ENCODE results near the gene NOP9.

The NOP9 gene

GRCh38 chr14:24289649-24290280, 9.9 kb upstream of the NOP9 start:
- peaks cover 13% of the 10 kb centered on the region for H3K4me1 Mint-ChIP-seq
- H3K27ac Mint-ChIP-seq = no peak overlapping the region
- H3K36me3 Mint-ChIP-seq = peaks cover 16% of the 10 kb centered on the region
- no peaks in the 10 kb centered on the region for H3K27me3 Mint-ChIP-seq
- no peak overlapping the region for H3K4me3 Mint-ChIP-seq
- H3K9me3 Mint-ChIP-seq = no peaks in the 10 kb centered on the region

GRCh38 chr14:24290746-24291145, 8.9 kb upstream of the NOP9 start:
- Mint-ChIP-seq H3K27ac (peak overlapping the region; percentile 38), H3K9me3 (no peaks in the 10 kb centered on the region), H3K4me1 (peaks cover 13% of the 10 kb centered on the region), H3K36me3 (peaks cover 16% of the 10 kb centered on the region), H3K27me3 (no peaks in the 10 kb centered on the region), H3K4me3 (no peak overlapping the region)

- Mint-ChIP-seq H3K36me3 (peaks cover 20% of the 10 kb centered on the region), H3K27ac (no peak overlapping the region), H3K9me3 (no peaks in the 10 kb centered on the region), H3K27me3 (no peaks in the 10 kb centered on the region), H3K4me3 (no peak overlapping the region), H3K4me1 (peaks cover 21% of the 10 kb centered on the region)
These were observed 8.1 kb upstream of the NOP9 start for GRCh38 chr14:24291446-24292117.

- H3K27me3 Mint-ChIP-seq = no peaks in the 10 kb centered on the region
- no peak overlapping the region for H3K27ac Mint-ChIP-seq
- H3K9me3 Mint-ChIP-seq = no peaks in the 10 kb centered on the region
- no peak overlapping the region for H3K4me3 Mint-ChIP-seq
- H3K4me1 Mint-ChIP-seq = peaks cover 28% of the 10 kb centered on the region
- H3K36me3 Mint-ChIP-seq = peaks cover 22% of the 10 kb centered on the region
These were observed 7.4 kb upstream of the NOP9 start for GRCh38 chr14:24292118-24292807.

- no peaks in the 10 kb centered on the region for H3K9me3 Mint-ChIP-seq
- peaks cover 22% of the 10 kb centered on the region for H3K36me3 Mint-ChIP-seq
- peaks cover 35% of the 10 kb centered on the region for H3K4me1 Mint-ChIP-seq
- no peak overlapping the region for H3K27ac Mint-ChIP-seq
- H3K27me3 Mint-ChIP-seq = no peaks in the 10 kb centered on the region
- no peak overlapping the region for H3K4me3 Mint-ChIP-seq
These were observed 6.1 kb upstream of the NOP9 start for GRCh38 chr14:24293525-24293924.

- Mint-ChIP-seq H3K27me3 (no peaks in the 10 kb centered on the region), H3K4me1 (peaks cover 45% of the 10 kb centered on the region), H3K27ac (peak overlapping the region; percentile 98), H3K36me3 (peaks cover 12% of the 10 kb centered on the region), H3K9me3 (no peaks in the 10 kb centered on the region), H3K4me3 (peak overlapping the region; percentile 69)
These were observed 3.1 kb upstream of the NOP9 start for GRCh38 chr14:24296341-24297157.

GRCh38 chr14:24297190-24297964, 2.3 kb upstream of the NOP9 start:
- Mint-ChIP-seq H3K36me3 (peaks cover 11% of the 10 kb centered on the region), H3K9me3 (no peaks in the 10 kb centered on the region), H3K4me3 (peak overlapping the region; percentile 67), H3K27ac (peak overlapping the region; percentile 73), H3K27me3 (no peaks in the 10 kb centered on the region), H3K4me1 (peaks cover 46% of the 10 kb centered on the region)

- H3K4me3 Mint-ChIP-seq = peak overlapping the region; percentile 97
- H3K36me3 Mint-ChIP-seq = peaks cover 13% of the 10 kb centered on the region
- H3K4me1 Mint-ChIP-seq = peaks cover 46% of the 10 kb centered on the region
- no peaks in the 10 kb centered on the region for H3K9me3 Mint-ChIP-seq
- peak overlapping the region; percentile 80 for H3K27ac Mint-ChIP-seq
- no peaks in the 10 kb centered on the region for H3K27me3 Mint-ChIP-seq
These were observed 777 bp upstream of the NOP9 start for GRCh38 chr14:24298892-24299254.

GRCh38 chr14:24300326-24300980, 803 bp downstream of the NOP9 start:
- H3K36me3 Mint-ChIP-seq = peaks cover 23% of the 10 kb centered on the region
- no peaks in the 10 kb centered on the region for H3K27me3 Mint-ChIP-seq
- H3K27ac Mint-ChIP-seq = peak overlapping the region; percentile 62
- no peaks in the 10 kb centered on the region for H3K9me3 Mint-ChIP-seq
- peak overlapping the region; percentile 97 for H3K4me3 Mint-ChIP-seq
- H3K4me1 Mint-ChIP-seq = peaks cover 46% of the 10 kb centered on the region

- Mint-ChIP-seq H3K4me1 (peaks cover 36% of the 10 kb centered on the region), H3K27ac (no peak overlapping the region)
These were observed 4.4 kb downstream of the NOP9 start for GRCh38 chr14:24304019-24304387.

GRCh38 chr14:24307156-24307574, 7.5 kb downstream of the NOP9 start:
- Mint-ChIP-seq H3K4me3 (no peak overlapping the region), H3K27ac (no peak overlapping the region)

More at GRCh38 chr14:24304019-24304387, 4.4 kb downstream of the NOP9 start:
- Mint-ChIP-seq H3K4me3 (no peak overlapping the region), H3K9me3 (no peaks in the 10 kb centered on the region), H3K36me3 (peaks cover 25% of the 10 kb centered on the region), H3K27me3 (no peaks in the 10 kb centered on the region)

GRCh38 chr14:24307575-24308341, 8.1 kb downstream of the NOP9 start, which contains the start of gene CIDEB:
TSS of gene CIDEB (minus strand) at chr14:24307977. CDS start at chr14:24307858, 119 bp downstream.
- Mint-ChIP-seq H3K27ac (peak within 1 kb of the TSS; percentile 31), H3K9me3 (no peaks in the 10 kb centered on the region), H3K4me1 (peaks cover 46% of the 10 kb centered on the region), H3K4me3 (peak within 1 kb of the TSS; percentile 6), H3K36me3 (peaks cover 24% of the 10 kb centered on the region), H3K27me3 (no peaks in the 10 kb centered on the region)

More at GRCh38 chr14:24307156-24307574, 7.5 kb downstream of the NOP9 start:
- H3K4me1 Mint-ChIP-seq = peaks cover 40% of the 10 kb centered on the region
- H3K36me3 Mint-ChIP-seq = peaks cover 24% of the 10 kb centered on the region
- no peaks in the 10 kb centered on the region for H3K9me3 Mint-ChIP-seq
- no peaks in the 10 kb centered on the region for H3K27me3 Mint-ChIP-seq

- H3K36me3 Mint-ChIP-seq = peaks cover 23% of the 10 kb centered on the region
- H3K9me3 Mint-ChIP-seq = no peaks in the 10 kb centered on the region
- H3K27ac Mint-ChIP-seq = peak overlapping the region; percentile 31
- H3K4me1 Mint-ChIP-seq = peaks cover 54% of the 10 kb centered on the region
- H3K27me3 Mint-ChIP-seq = no peaks in the 10 kb centered on the region
- peak overlapping the region; percentile 6 for H3K4me3 Mint-ChIP-seq
These were observed 8.9 kb downstream of the NOP9 start for GRCh38 chr14:24308342-24309124.

Measured in activated naive CD4-positive, alpha-beta T cell treated with anti-CD3 and anti-CD28 coated beads, Interleukin-2, amount 50 U/mL, for 24 hours (primary cell).